ENCODE data around the gene GTPBP1.

- TF ChIP-seq, protein P1, sequence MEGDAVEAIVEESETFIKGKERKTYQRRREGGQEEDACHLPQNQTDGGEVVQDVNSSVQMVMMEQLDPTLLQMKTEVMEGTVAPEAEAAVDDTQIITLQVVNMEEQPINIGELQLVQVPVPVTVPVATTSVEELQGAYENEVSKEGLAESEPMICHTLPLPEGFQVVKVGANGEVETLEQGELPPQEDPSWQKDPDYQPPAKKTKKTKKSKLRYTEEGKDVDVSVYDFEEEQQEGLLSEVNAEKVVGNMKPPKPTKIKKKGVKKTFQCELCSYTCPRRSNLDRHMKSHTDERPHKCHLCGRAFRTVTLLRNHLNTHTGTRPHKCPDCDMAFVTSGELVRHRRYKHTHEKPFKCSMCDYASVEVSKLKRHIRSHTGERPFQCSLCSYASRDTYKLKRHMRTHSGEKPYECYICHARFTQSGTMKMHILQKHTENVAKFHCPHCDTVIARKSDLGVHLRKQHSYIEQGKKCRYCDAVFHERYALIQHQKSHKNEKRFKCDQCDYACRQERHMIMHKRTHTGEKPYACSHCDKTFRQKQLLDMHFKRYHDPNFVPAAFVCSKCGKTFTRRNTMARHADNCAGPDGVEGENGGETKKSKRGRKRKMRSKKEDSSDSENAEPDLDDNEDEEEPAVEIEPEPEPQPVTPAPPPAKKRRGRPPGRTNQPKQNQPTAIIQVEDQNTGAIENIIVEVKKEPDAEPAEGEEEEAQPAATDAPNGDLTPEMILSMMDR (IDR thresholded peaks at IDR 0.05; ENCODE audit: extremely low read depth in 1 of 2, insufficient read depth in 1 of 2, low read depth in 1 of 2, low read length in 2 of 2): no peak
- TF ChIP-seq POLR2A (IDR thresholded peaks at IDR 0.05; ENCODE audit: low read depth, low read length) (no peak), MYC (IDR thresholded peaks at IDR 0.05; ENCODE audit: low read depth, low read length) (no peak), EZH2 (IDR thresholded peaks at IDR 0.05; ENCODE audit: borderline replicate concordance, low read depth, low read length, severe bottlenecking) (no peak), POLR2AphosphoS5 (IDR thresholded peaks at IDR 0.05; ENCODE audit: insufficient read depth, low read depth, low read length) (no peak), FOS (IDR thresholded peaks at IDR 0.05; ENCODE audit: borderline replicate concordance, insufficient read depth, low read length) (no peak), MAX (IDR thresholded peaks at IDR 0.05; ENCODE audit: insufficient read depth, insufficient read length) (no peak)
Observed at GRCh38 chr22:38727530-38728451, 22.0 kb downstream of the GTPBP1 start.
